ENCODE measurements around the gene ADAMTSL2.

Gene ADAMTSL2

DNA sequence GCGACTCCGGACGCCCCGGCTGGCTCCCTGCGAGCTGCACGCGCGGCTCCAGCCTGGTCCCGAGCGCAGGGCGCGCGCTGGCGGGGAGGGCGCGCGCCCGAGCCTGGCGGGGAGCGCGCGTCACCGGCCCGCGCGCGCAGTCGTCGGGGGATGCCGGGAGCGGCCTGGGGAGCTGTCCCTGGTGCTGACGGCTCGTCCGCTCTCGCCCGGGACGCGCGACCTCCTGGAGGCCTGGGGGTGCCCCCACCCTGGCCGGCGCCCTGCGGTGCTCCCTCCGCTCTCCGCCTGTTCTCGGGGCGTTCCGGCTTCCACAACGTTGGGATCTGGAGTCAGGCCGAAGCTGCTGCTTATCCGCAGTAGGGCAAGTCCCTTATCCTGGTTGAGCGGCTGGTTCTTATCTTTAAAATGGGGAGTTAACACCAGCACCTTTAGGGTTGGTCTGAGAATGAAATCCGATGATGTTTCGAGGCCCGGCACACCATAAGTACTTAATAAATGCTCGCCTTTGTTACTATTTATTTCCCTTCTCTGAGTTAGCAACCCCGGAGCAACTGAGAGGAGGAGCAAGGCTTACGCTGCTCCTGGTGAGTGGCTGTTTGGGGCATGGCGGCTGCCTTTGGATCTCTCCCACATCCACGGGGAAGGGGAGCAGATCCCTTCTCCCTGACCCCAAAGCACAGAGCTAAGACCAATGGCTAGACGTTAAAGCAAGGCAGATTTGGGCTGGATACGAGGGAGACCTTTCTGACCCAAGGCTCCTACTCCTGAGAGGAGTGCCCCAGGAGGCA, 75.0 kb downstream of the ADAMTSL2 start, which contains the start of gene FAM163B:
Gene FAM163B, minus strand, starts transcription at position 79 of the 788 bp plus-strand sequence. CDS start 29,166 bp downstream, outside the sequence.
- peak; percentile 41 for DNase-seq

DNA sequence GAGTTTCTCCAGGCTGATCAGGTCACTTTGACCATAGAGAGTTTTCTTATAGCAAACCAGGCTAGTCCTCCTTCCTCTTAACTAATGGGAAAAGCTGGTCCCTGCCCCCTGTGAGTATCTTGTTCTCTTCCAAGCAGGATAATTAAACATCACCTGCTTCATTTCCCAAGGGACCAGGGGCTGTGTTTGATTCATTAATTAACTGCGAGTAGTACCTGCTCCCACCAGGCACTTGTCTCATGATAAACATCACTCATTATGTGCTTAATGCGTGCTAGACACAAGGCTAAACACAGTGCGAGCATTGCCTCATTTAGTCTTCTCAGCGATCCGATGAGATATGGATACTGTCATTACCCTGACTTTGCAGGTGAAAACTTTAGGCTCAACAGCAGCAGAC, 76.3 kb downstream of the ADAMTSL2 start:
- no peak for DNase-seq

GRCh38 chr9:133612051-133612450, 77.5 kb downstream of the ADAMTSL2 start:
- DNase-seq: no peak

DNA sequence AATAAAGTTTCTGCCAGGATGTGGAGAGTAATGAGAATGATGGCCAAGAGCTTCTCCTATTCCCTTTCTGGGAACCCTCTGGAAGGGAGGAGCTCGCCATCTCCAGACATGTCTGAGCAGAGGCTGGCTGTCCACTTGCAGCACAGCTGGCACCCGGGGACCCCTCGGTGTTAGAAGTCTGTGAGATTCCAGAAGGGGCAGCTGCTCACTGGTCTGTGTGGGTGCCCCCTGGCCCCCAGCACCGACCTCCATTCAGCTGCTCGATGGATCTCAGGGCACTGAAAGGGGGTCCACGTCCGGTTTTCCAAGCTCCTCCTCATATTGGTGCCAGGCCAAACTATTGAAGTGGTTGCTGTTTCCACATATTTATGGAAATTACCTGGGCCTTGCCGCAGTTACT, 78.3 kb downstream of the ADAMTSL2 start:
- no peak for DNase-seq

DNA sequence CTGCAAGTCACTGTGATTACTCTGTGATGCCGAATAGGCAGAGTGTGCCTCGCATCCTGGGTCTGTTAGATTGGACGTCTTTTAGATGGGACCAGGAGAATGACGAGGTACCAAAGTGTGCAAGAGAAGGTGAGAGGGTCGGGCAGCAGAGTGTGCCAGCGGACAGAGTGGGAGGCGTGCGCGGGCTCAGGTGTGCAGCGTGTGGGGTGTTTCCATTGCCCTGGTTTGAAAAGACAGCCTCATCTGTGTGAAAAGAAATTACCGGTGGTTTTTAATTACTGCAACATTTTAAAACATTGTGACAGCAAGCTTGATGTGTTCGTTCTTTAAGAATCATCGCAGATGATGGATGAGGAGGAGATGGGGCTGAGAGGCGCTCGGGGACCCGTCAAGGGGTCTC, 78.9 kb downstream of the ADAMTSL2 start:
- DNase-seq: no peak

GRCh38 chr9:133614056-133614455, 79.6 kb downstream of the ADAMTSL2 start:
- DNase-seq: no peak

- DNase-seq: no peak
Measured at GRCh38 chr9:133614678-133615077, 80.2 kb downstream of the ADAMTSL2 start.

- no peak for DNase-seq
Measured at GRCh38 chr9:133615186-133615585, 80.7 kb downstream of the ADAMTSL2 start.

GRCh38 chr9:133615606-133616188, 81.2 kb downstream of the ADAMTSL2 start:
- no peak for DNase-seq

- no peak for DNase-seq
Measured at GRCh38 chr9:133616643-133617405, 82.3 kb downstream of the ADAMTSL2 start.

GRCh38 chr9:133618726-133619125, 84.2 kb downstream of the ADAMTSL2 start:
- DNase-seq: no peak

DNA sequence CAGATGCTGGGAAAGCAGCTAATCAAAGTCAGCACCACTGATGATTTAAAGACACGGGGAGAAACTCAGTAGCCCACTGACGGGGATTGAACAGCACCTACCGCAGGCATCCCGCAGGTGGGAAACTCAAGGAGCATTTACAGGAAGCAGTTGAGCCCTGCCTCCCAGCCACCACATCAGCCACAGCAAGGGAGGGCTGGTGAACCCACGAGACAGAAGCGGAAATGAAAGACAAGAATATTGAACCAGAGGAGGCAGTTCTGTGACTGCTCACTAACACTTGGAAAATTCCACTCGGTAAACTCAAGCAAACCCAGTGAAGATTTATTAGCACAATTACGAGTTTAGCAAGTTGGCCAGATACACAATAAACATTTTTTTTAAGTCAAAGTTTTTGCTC, 85.3 kb downstream of the ADAMTSL2 start:
- DNase-seq: no peak

DNA sequence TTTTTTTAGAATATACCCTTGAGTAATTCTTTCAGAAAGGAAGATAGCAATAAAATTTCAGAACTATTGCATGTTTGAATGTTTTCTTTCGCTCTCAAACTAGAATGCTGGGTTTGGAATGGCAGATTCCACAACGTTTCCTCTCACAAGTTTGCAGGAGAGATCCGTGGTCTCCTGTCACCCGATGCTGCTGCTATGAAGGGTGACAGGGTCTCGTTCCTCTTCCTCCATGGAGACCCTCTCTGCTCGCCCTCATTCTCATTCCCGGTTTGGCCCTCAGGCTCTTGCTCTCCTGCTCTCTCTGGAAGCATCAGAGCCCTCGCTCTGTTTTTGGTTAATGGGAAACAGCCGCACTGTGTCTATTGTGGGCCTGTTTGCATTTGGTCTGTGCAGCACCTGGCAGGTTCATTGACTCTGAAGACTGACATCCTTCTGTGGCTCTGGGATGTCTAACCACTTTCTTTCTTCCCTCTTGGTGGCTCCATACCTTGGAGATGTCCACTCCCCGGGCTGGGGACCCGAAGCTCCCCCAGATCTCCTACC, 87.3 kb downstream of the ADAMTSL2 start:
- DNase-seq: no peak

GRCh38 chr9:133622555-133622954, 88.1 kb downstream of the ADAMTSL2 start:
- DNase-seq: no peak
